Thoracic aorta (tissue), 2 donors: Measurements from ENCODE around the gene TMCO4. TPM values are rescaled to one million over a fixed set of nuclear protein-coding genes. Genes with fewer than 3 reads are reported as not detected.

ENCODE experiments used
- ATAC-seq: fragments of 150-250 bp; one replicate; pipeline ENCODE4 v1.8.0; 2017; ENCODE audit warnings: low read depth; ENCODE audit not compliant: insufficient number of reproducible peaks, low FRiP score
- DNase-seq: peaks from one replicate; pipeline ENCODE4 v3.0.0-alpha.2; 2020; ENCODE audit warnings: low spot score
- H3K27ac ChIP-seq, 2 donors: fragments of 200-600 bp; sonication (generic); 1 replicate in 1 of 2; 2 replicates in 1 of 2; pipeline ENCODE4 v1.5.1; 2016; ENCODE audit warnings: mild to moderate bottlenecking in 2 of 2, moderate library complexity in 2 of 2
- H3K27me3 ChIP-seq: fragments of 200-600 bp; sonication (generic); replicated peaks from 2 replicates; pipeline ENCODE4 v1.6.0; 2016; ENCODE audit warnings: mild to moderate bottlenecking; ENCODE audit not compliant: insufficient read depth
- H3K36me3 ChIP-seq: fragments of 200-600 bp; sonication (generic); one replicate; pipeline ENCODE4 v1.5.1; 2016
- H3K4me1 ChIP-seq, 2 donors: fragments of 200-600 bp; sonication (generic); 1 replicate in 1 of 2; 2 replicates in 1 of 2; pipeline versions ENCODE4 v1.5.1 to v1.6.0; 2016; ENCODE audit warnings: low read depth in 2 of 2, mild to moderate bottlenecking in 1 of 2; ENCODE audit not compliant: control insufficient read depth in 1 of 2
- H3K4me3 ChIP-seq: fragments of 200-600 bp; sonication (generic); 2 replicates; pipeline ENCODE4 v1.5.1; 2016; ENCODE audit warnings: mild to moderate bottlenecking
- H3K9me3 ChIP-seq: fragments of 200-600 bp; sonication (generic); 2 replicates; pipeline ENCODE4 v1.5.1; 2016
- CTCF ChIP-seq: fragments of 200-600 bp; sonication (generic); IDR thresholded peaks from one replicate; pipeline ENCODE4 v1.5.1; 2019; ENCODE audit warnings: antibody characterized with exemption
- total RNA-seq, 2 donors: library from RNA; depleted of rRNA; stranded (reverse); fragments of >200 nt; gene quantifications; one replicate each; pipeline versions ENCODE4 v1.1.0 to v1.2.3, GENCODE V29; 2016

TMCO4 gene
- total RNA-seq, 2 donors from 2014 or later, result 33.2 to 33.4 TPM

GRCh38 chr1:19770436-19771190 is 29.1 kb downstream of the TMCO4 start:
- ATAC-seq, result no peak
- peaks cover 12% of the 10 kb centered on the region for H3K36me3 ChIP-seq
- no peaks in the 10 kb centered on the region for H3K9me3 ChIP-seq

GRCh38 chr1:19769211-19769932 is 30.3 kb downstream of the TMCO4 start:
- Histone ChIP-seq H3K27ac (peak overlapping the region in 1 of 2 donors; percentile 49), H3K4me1 (peaks cover 5 to 19% of the 10 kb centered on the region in 2 donors), H3K4me3 (no peak overlapping the region), H3K9me3 (no peaks in the 10 kb centered on the region), H3K27me3 (no peaks in the 10 kb centered on the region), H3K36me3 (peaks cover 12% of the 10 kb centered on the region)
- DNase-seq, result no peak
- TF ChIP-seq CTCF, result no peak
- no peak for ATAC-seq

More at GRCh38 chr1:19770436-19771190, 29.1 kb downstream of the TMCO4 start:
- no peak overlapping the region for H3K4me3 ChIP-seq
- DNase-seq, result no peak
- no peak for TF ChIP-seq CTCF
- H3K27me3 ChIP-seq, result no peaks in the 10 kb centered on the region
- H3K4me1 ChIP-seq, result peaks cover 5 to 12% of the 10 kb centered on the region in 2 donors
- H3K27ac ChIP-seq, result no peak overlapping the region

- Histone ChIP-seq H3K4me3 (no peak overlapping the region), H3K36me3 (peaks cover 8% of the 10 kb centered on the region), H3K27me3 (no peaks in the 10 kb centered on the region), H3K4me1 (peaks cover 5 to 19% of the 10 kb centered on the region in 2 donors), H3K27ac (peak overlapping the region in 1 of 2 donors; percentile 49), H3K9me3 (no peaks in the 10 kb centered on the region)
- DNase-seq (no peak), ATAC-seq (no peak)
- no peak for TF ChIP-seq CTCF
These were observed 31.1 kb downstream of the TMCO4 start for GRCh38 chr1:19768353-19769210.

GRCh38 chr1:19765623-19766022 is 34.1 kb downstream of the TMCO4 start:
- H3K27me3 ChIP-seq, result no peaks in the 10 kb centered on the region
- H3K27ac ChIP-seq, result peak overlapping the region; percentile 49 to 60
- no peaks in the 10 kb centered on the region for H3K36me3 ChIP-seq
- H3K4me1 ChIP-seq, result peaks cover 5 to 19% of the 10 kb centered on the region in 2 donors
- ATAC-seq (peak; percentile 78), DNase-seq (no peak)
- H3K4me3 ChIP-seq, result no peak overlapping the region
- no peaks in the 10 kb centered on the region for H3K9me3 ChIP-seq
- no peak for TF ChIP-seq CTCF
